ENCODE data around the gene SEPTIN5. TPM values are rescaled to one million over a fixed set of nuclear protein-coding genes. Genes with fewer than 3 reads are reported as not detected.

SEPTIN5 gene
- total RNA-seq, 1 experiment from 2014 or later, result 30.7 TPM

DNA sequence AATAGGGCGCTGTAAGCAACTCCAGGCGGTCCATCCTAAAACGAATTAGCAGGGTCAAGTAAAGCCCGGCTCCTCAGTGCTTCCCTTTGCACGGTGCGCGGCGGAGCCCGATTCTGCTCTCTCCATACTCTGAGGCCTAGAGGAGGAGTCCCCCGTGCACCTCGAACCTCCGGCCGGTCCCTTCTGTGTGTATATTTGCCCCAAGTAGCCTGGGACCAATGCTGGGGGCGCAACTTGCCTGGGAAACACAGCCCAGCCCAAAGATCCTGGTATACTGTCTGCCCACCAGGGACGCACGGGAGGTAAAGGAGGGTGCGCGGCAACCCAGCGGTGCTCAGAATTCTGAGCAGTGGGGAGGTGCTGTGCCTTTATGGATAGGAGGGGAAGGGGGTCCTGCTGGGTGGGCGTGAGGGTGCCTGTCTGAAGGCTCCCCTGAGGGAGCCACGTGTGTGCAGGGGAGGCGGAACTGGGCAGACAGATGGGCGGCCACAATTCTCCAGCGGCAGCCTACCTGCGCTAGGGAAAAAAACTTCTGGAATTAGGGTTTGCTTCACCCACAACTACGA is 41.5 kb downstream of the SEPTIN5 start:
- H3K4me3 ChIP-seq, result no peak overlapping the region
- no peaks in the 10 kb centered on the region for H3K27me3 ChIP-seq
- H3K36me3 ChIP-seq, result no peaks in the 10 kb centered on the region
- no peaks in the 10 kb centered on the region for H3K9me3 ChIP-seq
- DNase-seq, result no peak

GRCh38 chr22:19756288-19757128 is 42.2 kb downstream of the SEPTIN5 start:
- Histone ChIP-seq H3K4me3 (no peak overlapping the region), H3K9me3 (no peaks in the 10 kb centered on the region), H3K27me3 (no peaks in the 10 kb centered on the region), H3K36me3 (no peaks in the 10 kb centered on the region)
- no peak for DNase-seq

- no peaks in the 10 kb centered on the region for H3K27me3 ChIP-seq
- peaks cover 4% of the 10 kb centered on the region for H3K36me3 ChIP-seq
- DNase-seq, result no peak
- no peaks in the 10 kb centered on the region for H3K9me3 ChIP-seq
- H3K4me3 ChIP-seq, result no peak overlapping the region
Observed at GRCh38 chr22:19757140-19757984, 43.1 kb downstream of the SEPTIN5 start.

DNA sequence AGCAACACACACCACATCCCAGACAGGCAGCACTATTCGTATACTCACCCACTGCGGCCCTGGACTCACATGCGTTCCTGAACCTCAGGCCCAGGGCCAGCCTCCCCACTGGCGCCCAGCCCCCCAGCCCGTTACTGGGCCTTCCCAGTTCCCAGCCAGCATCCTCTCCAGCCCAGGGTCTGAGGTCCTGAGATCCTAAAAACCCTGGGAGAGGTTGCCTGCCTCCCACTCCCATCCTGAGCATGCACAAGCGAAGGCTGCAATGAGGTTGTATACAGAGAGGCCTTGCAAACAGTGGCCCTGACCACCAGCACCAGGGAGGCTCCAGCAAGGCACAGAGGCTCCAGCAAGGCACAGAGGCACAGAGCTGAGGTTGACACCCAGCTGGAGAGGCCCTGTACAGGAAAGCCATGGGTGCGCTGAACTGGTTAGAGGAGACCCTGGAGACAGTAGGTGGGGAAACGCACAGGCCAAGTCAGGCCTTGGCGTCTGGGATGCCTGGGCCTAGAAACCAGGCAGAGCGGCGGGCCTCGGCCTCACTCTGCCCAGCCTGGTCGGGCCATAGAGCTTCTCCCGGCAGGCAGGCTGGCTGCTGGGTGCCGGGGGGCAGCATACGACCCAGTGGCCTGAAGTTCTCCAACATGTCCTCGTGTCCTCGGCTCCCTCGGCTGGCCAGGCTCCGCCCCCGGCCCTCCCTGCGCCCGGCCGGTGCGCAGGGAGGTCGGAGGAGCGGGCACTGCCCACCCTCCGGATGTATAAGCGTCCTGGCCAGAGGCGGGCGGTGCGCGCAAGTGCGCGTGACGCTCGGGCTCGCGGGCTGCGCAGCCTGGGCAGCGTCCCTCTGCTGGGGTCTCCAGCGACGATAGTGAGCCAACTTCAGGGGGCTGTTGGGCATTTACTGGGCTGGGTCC is 43.9 kb downstream of the SEPTIN5 start:
- Histone ChIP-seq H3K4me3 (no peak overlapping the region), H3K36me3 (peaks cover 13% of the 10 kb centered on the region), H3K9me3 (no peaks in the 10 kb centered on the region), H3K27me3 (no peaks in the 10 kb centered on the region)
- no peak for DNase-seq

- no peak for DNase-seq
- H3K4me3 ChIP-seq, result peak overlapping the region; percentile 56; the same call in 1 of the 2 replicates
- peaks cover 20% of the 10 kb centered on the region for H3K36me3 ChIP-seq
- no peaks in the 10 kb centered on the region for H3K27me3 ChIP-seq
- no peaks in the 10 kb centered on the region for H3K9me3 ChIP-seq
Observed at GRCh38 chr22:19758896-19759426, 44.7 kb downstream of the SEPTIN5 start.

- peaks cover 26% of the 10 kb centered on the region for H3K36me3 ChIP-seq
- DNase-seq, result peak; percentile 42
- no peaks in the 10 kb centered on the region for H3K9me3 ChIP-seq
- H3K4me3 ChIP-seq, result peak overlapping the region; percentile 56
- H3K27me3 ChIP-seq, result no peaks in the 10 kb centered on the region
Observed at GRCh38 chr22:19759427-19760057, 45.2 kb downstream of the SEPTIN5 start.

DNA sequence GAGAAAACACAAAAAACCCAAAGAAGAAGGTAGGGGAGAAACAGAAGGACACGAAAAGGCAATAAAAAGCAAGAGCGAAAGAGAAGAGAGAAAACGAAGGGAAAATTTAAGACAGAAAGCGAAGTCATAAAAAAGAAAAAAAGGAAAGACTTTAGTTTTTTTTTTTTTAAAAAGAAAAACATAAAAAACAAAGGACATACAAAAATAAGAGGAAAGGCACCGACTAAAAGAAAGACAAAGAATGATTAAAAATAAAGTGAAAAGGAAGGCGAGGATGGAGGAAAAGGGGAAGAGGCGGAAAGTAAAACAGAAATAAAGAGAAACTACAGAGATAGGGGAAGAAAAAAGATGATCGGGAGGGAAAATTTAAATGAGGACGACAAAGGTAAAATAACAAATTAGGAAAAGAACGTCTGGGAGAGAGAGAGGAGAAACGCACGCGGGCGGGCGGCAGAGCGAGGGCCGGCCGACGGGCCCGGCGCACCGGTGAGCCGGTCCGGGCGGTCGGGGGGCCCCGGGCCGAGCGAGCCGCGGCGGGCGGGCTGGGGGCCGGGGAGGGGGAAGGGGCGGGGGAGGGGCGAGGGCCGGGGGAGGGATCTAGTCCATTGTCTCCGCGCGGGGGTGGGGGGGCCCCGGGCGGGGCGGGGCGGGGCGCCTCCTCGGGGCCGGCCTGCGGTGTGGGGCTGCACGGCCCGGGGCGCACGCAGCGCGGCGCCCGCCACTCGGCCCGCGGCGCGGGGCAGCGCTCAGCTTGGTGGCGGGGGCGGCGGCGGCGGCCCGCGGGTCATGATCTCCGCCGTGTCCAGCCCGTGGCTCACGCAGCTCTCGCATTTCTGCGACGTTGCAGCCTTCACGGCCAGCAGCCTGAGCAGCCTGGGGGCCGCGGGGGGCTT is 46.0 kb downstream of the SEPTIN5 start, which contains the start of gene TBX1:
TSS of gene TBX1 (plus strand) at position 721 of the 893 bp plus-strand sequence. CDS start at position 787, 66 bp downstream.
- H3K27me3 ChIP-seq, result no peaks in the 10 kb centered on the region
- peak within 1 kb of the TSS; percentile 61 for H3K4me3 ChIP-seq
- DNase-seq, result peak; percentile 40
- no peaks in the 10 kb centered on the region for H3K9me3 ChIP-seq
- H3K36me3 ChIP-seq, result peaks cover 34% of the 10 kb centered on the region

DNA sequence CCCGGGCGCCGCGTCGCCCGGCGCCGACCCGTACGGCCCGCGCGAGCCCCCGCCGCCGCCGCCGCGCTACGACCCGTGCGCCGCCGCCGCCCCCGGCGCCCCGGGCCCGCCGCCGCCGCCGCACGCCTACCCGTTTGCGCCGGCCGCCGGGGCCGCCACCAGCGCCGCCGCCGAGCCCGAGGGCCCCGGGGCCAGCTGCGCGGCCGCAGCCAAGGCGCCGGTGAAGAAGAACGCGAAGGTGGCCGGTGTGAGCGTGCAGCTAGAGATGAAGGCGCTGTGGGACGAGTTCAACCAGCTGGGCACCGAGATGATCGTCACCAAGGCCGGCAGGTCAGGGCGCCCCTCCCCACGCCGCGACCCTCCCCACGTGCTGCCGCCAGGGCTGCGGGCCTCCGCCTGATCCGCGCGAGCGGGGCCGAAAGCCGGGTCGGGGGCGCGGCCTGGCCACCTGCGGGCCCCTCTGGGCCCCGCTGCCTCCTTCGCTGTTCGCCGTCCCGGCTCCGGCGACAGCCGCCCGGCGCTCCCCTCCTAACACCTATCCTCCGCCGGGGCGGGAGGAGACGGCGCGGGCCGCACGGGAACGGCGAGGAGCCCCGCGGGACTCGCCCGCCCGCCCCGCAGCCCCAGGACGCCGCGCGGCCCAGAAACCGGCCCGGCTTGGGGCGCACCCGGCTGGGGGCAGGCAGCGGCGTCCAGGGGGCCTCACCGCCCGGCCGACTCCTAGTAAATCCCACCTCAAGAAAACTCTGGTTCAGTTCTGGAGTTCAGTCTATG is 46.8 kb downstream of the SEPTIN5 start:
- no peaks in the 10 kb centered on the region for H3K9me3 ChIP-seq
- H3K4me3 ChIP-seq, result peak overlapping the region; percentile 61
- H3K36me3 ChIP-seq, result peaks cover 36% of the 10 kb centered on the region
- no peak for DNase-seq
- H3K27me3 ChIP-seq, result no peaks in the 10 kb centered on the region

DNA sequence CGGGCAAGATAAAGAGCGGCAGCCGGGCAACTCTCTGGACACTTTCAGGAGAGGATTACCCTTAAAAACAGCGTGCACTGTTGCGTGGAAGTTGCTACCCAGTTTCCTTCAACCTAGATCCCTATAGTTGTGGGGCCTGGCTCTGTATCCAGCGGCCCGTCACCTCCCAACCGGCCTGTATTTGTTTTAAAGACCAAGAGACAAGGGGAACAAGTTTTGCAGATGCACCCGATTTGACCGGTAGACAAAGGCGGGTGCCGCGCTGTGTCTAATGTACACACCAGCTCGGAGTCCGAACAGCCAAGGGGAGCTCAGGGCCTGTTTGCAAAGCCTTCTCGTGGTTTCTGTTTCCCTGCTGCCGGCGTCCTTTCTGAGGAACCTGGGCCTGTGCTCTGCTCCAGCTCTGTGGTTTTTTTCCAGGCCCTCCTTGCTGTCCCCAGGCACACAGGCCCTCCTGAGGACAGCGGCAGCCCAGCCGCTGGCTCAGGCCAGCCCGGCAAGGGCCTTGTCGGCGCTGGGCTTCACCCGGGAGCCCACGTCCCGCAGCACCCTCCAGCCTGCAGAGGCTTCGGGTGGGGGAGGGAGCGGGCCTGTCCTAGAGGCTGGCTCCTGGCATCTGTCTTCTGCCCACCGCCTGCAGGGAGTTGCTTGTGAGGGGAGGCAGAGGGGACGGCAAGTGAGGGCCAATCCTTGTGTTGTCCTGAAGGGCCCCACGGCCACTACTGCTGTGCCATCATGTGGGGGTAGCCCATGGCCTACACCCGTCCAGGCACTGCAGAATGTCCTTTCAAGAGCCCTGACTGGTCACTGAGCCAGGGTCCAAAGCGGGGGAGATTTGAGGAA is 47.6 kb downstream of the SEPTIN5 start:
- Histone ChIP-seq H3K36me3 (peaks cover 38% of the 10 kb centered on the region), H3K4me3 (peak overlapping the region; percentile 61), H3K9me3 (no peaks in the 10 kb centered on the region), H3K27me3 (no peaks in the 10 kb centered on the region)
- DNase-seq, result peak; percentile 43

DNA sequence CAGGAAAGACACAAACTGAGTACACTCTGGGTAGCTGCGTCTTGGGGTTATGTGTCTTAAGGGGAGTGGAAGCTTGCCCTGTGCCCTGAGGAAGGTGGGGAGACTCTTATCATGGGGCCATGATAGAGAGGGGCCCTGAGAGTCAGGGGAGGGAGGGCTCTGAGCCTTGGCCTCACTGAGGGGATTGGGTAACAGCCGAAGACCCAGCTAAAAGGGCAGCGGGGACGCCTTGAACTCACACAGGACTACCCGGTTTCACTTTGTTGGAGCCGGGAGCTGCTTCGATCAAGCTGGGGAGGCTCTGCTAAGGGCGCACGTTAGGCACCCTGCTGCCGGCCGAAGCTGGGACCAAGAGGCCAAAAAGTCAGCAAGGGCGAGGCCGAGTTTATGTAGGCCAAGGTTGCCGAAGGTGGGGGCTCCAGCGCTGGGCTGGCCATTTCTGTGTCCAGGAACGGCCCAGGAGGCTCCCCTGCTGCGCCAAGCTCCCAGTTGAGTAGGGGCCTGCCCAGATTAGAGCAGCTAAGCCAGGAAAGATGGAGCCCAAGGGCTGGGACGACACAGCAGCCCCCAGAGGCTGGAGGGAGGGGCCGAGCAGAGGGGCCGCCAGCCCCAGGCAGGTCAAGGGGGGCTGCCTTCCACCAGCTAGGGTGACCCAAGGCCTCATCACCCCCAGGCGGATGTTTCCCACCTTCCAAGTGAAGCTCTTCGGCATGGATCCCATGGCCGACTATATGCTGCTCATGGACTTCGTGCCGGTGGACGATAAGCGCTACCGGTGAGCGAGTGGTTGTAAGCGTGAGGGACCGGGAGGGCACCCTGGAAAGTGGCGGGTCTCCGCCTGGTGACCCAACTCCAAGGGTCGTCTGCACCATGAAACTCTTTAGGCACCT is 48.5 kb downstream of the SEPTIN5 start:
- H3K9me3 ChIP-seq, result no peaks in the 10 kb centered on the region
- no peak for DNase-seq
- H3K36me3 ChIP-seq, result peaks cover 41% of the 10 kb centered on the region
- no peaks in the 10 kb centered on the region for H3K27me3 ChIP-seq
- H3K4me3 ChIP-seq, result peak overlapping the region; percentile 61

- Histone ChIP-seq H3K27me3 (no peaks in the 10 kb centered on the region), H3K4me3 (no peak overlapping the region)
Observed at GRCh38 chr22:19763458-19764298, 49.4 kb downstream of the SEPTIN5 start.

DNA sequence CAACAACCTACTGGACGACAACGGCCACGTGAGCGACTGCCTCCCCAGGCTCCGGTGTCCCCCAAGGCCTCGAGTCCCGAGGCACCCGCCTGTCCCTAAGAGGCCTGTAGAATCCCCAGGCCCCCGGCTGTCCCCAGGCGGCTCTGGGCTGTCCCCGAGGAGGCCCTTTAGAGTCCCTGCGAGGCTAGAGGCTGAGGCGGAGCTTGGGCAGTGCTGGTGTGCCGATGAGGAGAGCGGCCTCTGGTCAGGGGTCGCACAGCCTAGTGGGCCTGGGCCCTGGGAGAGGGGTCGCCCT is 49.9 kb downstream of the SEPTIN5 start:
- no peak overlapping the region for H3K4me3 ChIP-seq
- H3K9me3 ChIP-seq, result no peaks in the 10 kb centered on the region
- DNase-seq, result no peak
- H3K27me3 ChIP-seq, result no peaks in the 10 kb centered on the region
- peaks cover 45% of the 10 kb centered on the region for H3K36me3 ChIP-seq

More at GRCh38 chr22:19763458-19764298, 49.4 kb downstream of the SEPTIN5 start:
- Histone ChIP-seq H3K36me3 (peaks cover 45% of the 10 kb centered on the region), H3K9me3 (no peaks in the 10 kb centered on the region)
- DNase-seq, result no peak

Measured in MG63 (cell line).